Measurements from ENCODE around the gene CLDN12.

Gene CLDN12

GRCh38 chr7:90383422-90383821 lies 19.8 kb upstream of the CLDN12 start:
- no peak overlapping the region for H3K27ac ChIP-seq (ENCODE audit: extremely low read depth, low read depth, low read length)
- no peaks in the 10 kb centered on the region for H3K9me3 ChIP-seq (ENCODE audit: control insufficient read depth, insufficient read depth, low read depth, low read length)
- ChIA-PET POLR2A (no interaction called here), CTCF (no interaction called here)
- peaks cover 44 to 62% of the 10 kb centered on the region in 2 experiments for H3K36me3 ChIP-seq (ENCODE audit: control insufficient read depth in 2 of 2, insufficient read depth in 1 of 2, low read length in 2 of 2)
- TF ChIP-seq, protein P1, sequence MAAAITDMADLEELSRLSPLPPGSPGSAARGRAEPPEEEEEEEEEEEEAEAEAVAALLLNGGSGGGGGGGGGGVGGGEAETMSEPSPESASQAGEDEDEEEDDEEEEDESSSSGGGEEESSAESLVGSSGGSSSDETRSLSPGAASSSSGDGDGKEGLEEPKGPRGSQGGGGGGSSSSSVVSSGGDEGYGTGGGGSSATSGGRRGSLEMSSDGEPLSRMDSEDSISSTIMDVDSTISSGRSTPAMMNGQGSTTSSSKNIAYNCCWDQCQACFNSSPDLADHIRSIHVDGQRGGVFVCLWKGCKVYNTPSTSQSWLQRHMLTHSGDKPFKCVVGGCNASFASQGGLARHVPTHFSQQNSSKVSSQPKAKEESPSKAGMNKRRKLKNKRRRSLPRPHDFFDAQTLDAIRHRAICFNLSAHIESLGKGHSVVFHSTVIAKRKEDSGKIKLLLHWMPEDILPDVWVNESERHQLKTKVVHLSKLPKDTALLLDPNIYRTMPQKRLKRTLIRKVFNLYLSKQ (tag by site-specific recombination; IDR thresholded peaks at IDR 0.05; ENCODE audit: borderline replicate concordance) = no peak
- TF ChIP-seq ZNF211 (tag by site-specific recombination; IDR thresholded peaks at IDR 0.05; ENCODE audit: low read depth) (no peak), ZNF792 (tag by site-specific recombination; IDR thresholded peaks at IDR 0.05) (no peak), ZNF394 (tag by site-specific recombination; IDR thresholded peaks at IDR 0.05; ENCODE audit: borderline replicate concordance) (no peak), ZSCAN18 (tag by site-specific recombination; IDR thresholded peaks at IDR 0.05) (no peak), ZNF610 (tag by site-specific recombination; IDR thresholded peaks at IDR 0.05; ENCODE audit: borderline replicate concordance) (no peak), BCL11A (tag by site-specific recombination; IDR thresholded peaks at IDR 0.05; ENCODE audit: low read depth) (no peak), ZNF660 (tag by site-specific recombination; IDR thresholded peaks at IDR 0.05) (no peak), ZNF555 (tag by site-specific recombination; conservative IDR thresholded peaks at IDR 0.05) (no peak), HOXD13 (CRISPR knock-in tag; IDR thresholded peaks at IDR 0.05; ENCODE audit: borderline replicate concordance) (no peak), ZNF707 (tag by site-specific recombination; IDR thresholded peaks at IDR 0.05) (no peak)
- TF ChIP-seq, protein P2, sequence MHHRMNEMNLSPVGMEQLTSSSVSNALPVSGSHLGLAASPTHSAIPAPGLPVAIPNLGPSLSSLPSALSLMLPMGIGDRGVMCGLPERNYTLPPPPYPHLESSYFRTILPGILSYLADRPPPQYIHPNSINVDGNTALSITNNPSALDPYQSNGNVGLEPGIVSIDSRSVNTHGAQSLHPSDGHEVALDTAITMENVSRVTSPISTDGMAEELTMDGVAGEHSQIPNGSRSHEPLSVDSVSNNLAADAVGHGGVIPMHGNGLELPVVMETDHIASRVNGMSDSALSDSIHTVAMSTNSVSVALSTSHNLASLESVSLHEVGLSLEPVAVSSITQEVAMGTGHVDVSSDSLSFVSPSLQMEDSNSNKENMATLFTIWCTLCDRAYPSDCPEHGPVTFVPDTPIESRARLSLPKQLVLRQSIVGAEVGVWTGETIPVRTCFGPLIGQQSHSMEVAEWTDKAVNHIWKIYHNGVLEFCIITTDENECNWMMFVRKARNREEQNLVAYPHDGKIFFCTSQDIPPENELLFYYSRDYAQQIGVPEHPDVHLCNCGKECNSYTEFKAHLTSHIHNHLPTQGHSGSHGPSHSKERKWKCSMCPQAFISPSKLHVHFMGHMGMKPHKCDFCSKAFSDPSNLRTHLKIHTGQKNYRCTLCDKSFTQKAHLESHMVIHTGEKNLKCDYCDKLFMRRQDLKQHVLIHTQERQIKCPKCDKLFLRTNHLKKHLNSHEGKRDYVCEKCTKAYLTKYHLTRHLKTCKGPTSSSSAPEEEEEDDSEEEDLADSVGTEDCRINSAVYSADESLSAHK (tag by site-specific recombination; IDR thresholded peaks at IDR 0.05) = no peak
- no peak overlapping the region for H3K4me3 ChIP-seq (ENCODE audit: low read depth, low read length)
- no peaks in the 10 kb centered on the region for H3K4me1 ChIP-seq (ENCODE audit: control insufficient read depth, insufficient read depth, low read length)

- ChIA-PET CTCF (no interaction called here), POLR2A (no interaction called here)
- H3K36me3 ChIP-seq (ENCODE audit: control insufficient read depth in 2 of 2, insufficient read depth in 1 of 2, low read length in 2 of 2) = peaks cover 40 to 59% of the 10 kb centered on the region in 2 experiments
- TF ChIP-seq KLF17 (tag by site-specific recombination; IDR thresholded peaks at IDR 0.05) (no peak), ZNF239 (tag by site-specific recombination; IDR thresholded peaks at IDR 0.05) (no peak), ZNF16 (tag by site-specific recombination; IDR thresholded peaks at IDR 0.05; ENCODE audit: low read depth) (no peak), ZNF140 (tag by site-specific recombination; IDR thresholded peaks at IDR 0.05) (no peak), ZNF514 (tag by site-specific recombination; IDR thresholded peaks at IDR 0.05) (no peak), KLF9 (tag by site-specific recombination; IDR thresholded peaks at IDR 0.05; ENCODE audit: low read depth) (no peak), ZNF391 (tag by site-specific recombination; IDR thresholded peaks at IDR 0.05; ENCODE audit: borderline replicate concordance, low read depth) (no peak), GLIS2 (tag by site-specific recombination; IDR thresholded peaks at IDR 0.05) (no peak), ZNF530 (tag by site-specific recombination; IDR thresholded peaks at IDR 0.05; ENCODE audit: low read depth) (no peak), ZNF513 (tag by site-specific recombination; IDR thresholded peaks at IDR 0.05) (no peak), ZNF341 (tag by site-specific recombination; IDR thresholded peaks at IDR 0.05; ENCODE audit: low read depth) (no peak)
- TF ChIP-seq, protein P3, sequence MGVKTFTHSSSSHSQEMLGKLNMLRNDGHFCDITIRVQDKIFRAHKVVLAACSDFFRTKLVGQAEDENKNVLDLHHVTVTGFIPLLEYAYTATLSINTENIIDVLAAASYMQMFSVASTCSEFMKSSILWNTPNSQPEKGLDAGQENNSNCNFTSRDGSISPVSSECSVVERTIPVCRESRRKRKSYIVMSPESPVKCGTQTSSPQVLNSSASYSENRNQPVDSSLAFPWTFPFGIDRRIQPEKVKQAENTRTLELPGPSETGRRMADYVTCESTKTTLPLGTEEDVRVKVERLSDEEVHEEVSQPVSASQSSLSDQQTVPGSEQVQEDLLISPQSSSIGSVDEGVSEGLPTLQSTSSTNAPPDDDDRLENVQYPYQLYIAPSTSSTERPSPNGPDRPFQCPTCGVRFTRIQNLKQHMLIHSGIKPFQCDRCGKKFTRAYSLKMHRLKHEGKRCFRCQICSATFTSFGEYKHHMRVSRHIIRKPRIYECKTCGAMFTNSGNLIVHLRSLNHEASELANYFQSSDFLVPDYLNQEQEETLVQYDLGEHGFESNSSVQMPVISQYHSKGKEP (tag by site-specific recombination; IDR thresholded peaks at IDR 0.05) = no peak
- TF ChIP-seq, protein P4, sequence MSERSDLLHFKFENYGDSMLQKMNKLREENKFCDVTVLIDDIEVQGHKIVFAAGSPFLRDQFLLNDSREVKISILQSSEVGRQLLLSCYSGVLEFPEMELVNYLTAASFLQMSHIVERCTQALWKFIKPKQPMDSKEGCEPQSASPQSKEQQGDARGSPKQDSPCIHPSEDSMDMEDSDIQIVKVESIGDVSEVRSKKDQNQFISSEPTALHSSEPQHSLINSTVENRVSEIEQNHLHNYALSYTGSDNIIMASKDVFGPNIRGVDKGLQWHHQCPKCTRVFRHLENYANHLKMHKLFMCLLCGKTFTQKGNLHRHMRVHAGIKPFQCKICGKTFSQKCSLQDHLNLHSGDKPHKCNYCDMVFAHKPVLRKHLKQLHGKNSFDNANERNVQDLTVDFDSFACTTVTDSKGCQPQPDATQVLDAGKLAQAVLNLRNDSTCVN (tag by site-specific recombination; optimal IDR thresholded peaks at IDR 0.05) = no peak
Observed at GRCh38 chr7:90383861-90384260, 19.4 kb upstream of the CLDN12 start.

More at GRCh38 chr7:90383861-90384260, 19.4 kb upstream of the CLDN12 start:
- H3K4me1 ChIP-seq (ENCODE audit: control insufficient read depth, insufficient read depth, low read length) = no peaks in the 10 kb centered on the region
- no peak overlapping the region for H3K4me3 ChIP-seq (ENCODE audit: low read depth, low read length)
- no peak overlapping the region for H3K27ac ChIP-seq (ENCODE audit: extremely low read depth, low read depth, low read length)
- no peaks in the 10 kb centered on the region for H3K9me3 ChIP-seq (ENCODE audit: control insufficient read depth, insufficient read depth, low read depth, low read length)

Measured in HEK293 (cell line).